Esophagus squamous epithelium (tissue), 5 donors: Measurements from ENCODE around the gene COX7A1. TPM values are rescaled to one million over a fixed set of nuclear protein-coding genes. Genes with fewer than 3 reads are reported as not detected.
"Not testable (repeated sequence)": the region's sequence is repeated elsewhere in the genome, so short reads cannot be mapped to it uniquely, and the experiment has no call there.

Source experiments
- DNase-seq: peaks from one replicate; lab custom pipeline; 2025; lab: John Stamatoyannopoulos, UW
- H3K27ac ChIP-seq, 4 donors: fragments of 200-600 bp; sonication (generic); one replicate each; pipeline ENCODE4 v1.5.1; 2016 to 2019; ENCODE audit warnings: mild to moderate bottlenecking in 1 of 4
- H3K27me3 ChIP-seq, 4 donors: fragments of 200-600 bp; sonication (generic); 1 replicate in 3 of 4; 2 replicates in 1 of 4; pipeline versions ENCODE4 v1.5.1 to v1.6.0; 2017 to 2021; ENCODE audit warnings: antibody characterized with exemption in 1 of 4
- H3K36me3 ChIP-seq, 3 donors: fragments of 200-600 bp; sonication (generic); one replicate each; pipeline ENCODE4 v1.5.1; 2016 to 2019
- H3K4me1 ChIP-seq, 3 donors: fragments of 200-600 bp; sonication (generic); one replicate each; pipeline ENCODE4 v1.5.1; 2017 to 2019
- H3K4me3 ChIP-seq, 4 donors: fragments of 200-600 bp; sonication (generic); 1 replicate in 3 of 4; 2 replicates in 1 of 4; pipeline ENCODE4 v1.5.1; 2016 to 2019; ENCODE audit warnings: mild to moderate bottlenecking in 2 of 4, moderate library complexity in 1 of 4
- H3K9me3 ChIP-seq, 3 donors: fragments of 200-600 bp; sonication (generic); one replicate each; pipeline ENCODE4 v1.5.1; 2016 to 2019
- POLR2A ChIP-seq, 4 donors: fragments of 450-650 bp; IDR thresholded peaks; one replicate each; pipeline ENCODE4 v1.6.1; 2017; ENCODE audit warnings: antibody characterized with exemption in 4 of 4, mild to moderate bottlenecking in 4 of 4, moderate library complexity in 3 of 4
- WGBS, 2 donors: methylation state at CpG; one replicate each; pipeline ENCODE4 v1.1.5; 2018; 5-methylcytosine and 5-hydroxymethylcytosine counted together
- intact Hi-C: fragments of 100-400 bp; cut with DNase I; formaldehyde crosslinking; loops from one replicate; pipeline ENCODE4 v1.15.0; 2022
- total RNA-seq, 4 donors: library from RNA; depleted of rRNA; stranded (reverse); fragments of >200 nt; gene quantifications; one replicate each; pipeline ENCODE4 v1.1.0, GENCODE V29; 2016
- TF ChIP-seq, protein P1 (sequence below), 6 experiments: fragments of 450-650 bp in 4 of 6; fragments of 200-600 bp in 2 of 6; sonication (generic) in 2 of 6; IDR thresholded peaks; one replicate each; pipeline ENCODE4 v1.5.1; 2016 to 2019; ENCODE audit warnings: antibody characterized with exemption in 6 of 6, mild to moderate bottlenecking in 4 of 6, moderate library complexity in 4 of 6
- donor health status: DM: yes; HTN: yes; CAD: no.

COX7A1 gene
- total RNA-seq, result 10 to 100 TPM in 1 of 4 donors, 1 to 10 TPM in 3; 2.0 to 15.8 (median 3.1) TPM

DNA sequence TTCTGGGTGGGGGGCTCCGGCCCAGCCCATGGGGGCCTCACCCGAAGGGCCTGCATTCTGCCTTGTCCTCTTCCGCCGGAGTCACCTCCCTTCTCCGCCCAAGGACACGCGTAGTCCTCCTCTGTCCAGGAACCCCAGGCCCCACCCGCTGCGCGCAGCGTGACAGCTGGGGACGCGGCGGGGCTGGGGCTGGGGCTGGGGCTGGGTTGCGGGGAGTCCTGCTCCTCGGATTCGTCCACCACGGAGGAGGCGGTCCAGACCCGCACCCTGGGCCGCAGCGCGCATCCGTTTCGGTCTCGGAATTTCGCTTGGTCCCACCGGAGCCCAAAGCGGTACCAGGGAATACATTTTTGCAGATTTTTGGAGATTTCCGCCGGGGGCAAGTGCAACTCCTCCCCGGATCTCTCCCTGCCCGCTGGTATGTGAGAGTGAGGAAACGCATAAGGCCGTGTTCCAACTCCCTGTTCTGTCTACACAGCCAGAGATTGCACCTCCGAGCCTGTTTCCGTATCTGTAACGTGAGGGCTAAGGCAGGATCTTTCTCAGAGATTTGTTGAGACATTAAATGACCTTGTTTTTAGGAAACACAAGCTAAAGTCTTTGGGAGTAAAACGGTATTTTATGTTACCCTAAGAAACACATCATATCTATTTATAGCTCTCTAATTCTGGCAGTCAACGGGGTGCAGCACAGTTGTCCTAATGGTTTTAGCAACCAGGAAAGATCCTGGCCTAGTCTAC, at the start of gene COX7A1:
Gene COX7A1 (minus strand): TSS at position 96 of the 740 bp plus-strand sequence. CDS start 40 bp downstream, at position 56.
- no peak for DNase-seq
- intact Hi-C loops, result no loop called here
- peaks cover 11 to 83% (median 29%) of the 10 kb centered on the region in 3 donors for H3K4me1 ChIP-seq
- H3K27me3 ChIP-seq, result no peaks in the 10 kb centered on the region
- 40 to 59% methylated on average over 11 to 19 of the region's 40 CpGs for WGBS, 2 donors
- peak in 1 of 4 donors; percentile 27 for TF ChIP-seq POLR2A (IDR thresholded peaks at IDR 0.05)
- TF ChIP-seq, protein P1, sequence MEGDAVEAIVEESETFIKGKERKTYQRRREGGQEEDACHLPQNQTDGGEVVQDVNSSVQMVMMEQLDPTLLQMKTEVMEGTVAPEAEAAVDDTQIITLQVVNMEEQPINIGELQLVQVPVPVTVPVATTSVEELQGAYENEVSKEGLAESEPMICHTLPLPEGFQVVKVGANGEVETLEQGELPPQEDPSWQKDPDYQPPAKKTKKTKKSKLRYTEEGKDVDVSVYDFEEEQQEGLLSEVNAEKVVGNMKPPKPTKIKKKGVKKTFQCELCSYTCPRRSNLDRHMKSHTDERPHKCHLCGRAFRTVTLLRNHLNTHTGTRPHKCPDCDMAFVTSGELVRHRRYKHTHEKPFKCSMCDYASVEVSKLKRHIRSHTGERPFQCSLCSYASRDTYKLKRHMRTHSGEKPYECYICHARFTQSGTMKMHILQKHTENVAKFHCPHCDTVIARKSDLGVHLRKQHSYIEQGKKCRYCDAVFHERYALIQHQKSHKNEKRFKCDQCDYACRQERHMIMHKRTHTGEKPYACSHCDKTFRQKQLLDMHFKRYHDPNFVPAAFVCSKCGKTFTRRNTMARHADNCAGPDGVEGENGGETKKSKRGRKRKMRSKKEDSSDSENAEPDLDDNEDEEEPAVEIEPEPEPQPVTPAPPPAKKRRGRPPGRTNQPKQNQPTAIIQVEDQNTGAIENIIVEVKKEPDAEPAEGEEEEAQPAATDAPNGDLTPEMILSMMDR (IDR thresholded peaks at IDR 0.05), result no peak
- H3K9me3 ChIP-seq, result no peaks in the 10 kb centered on the region
- peak within 1 kb of the TSS; percentile 87 to 98 (median 92) for H3K27ac ChIP-seq
- H3K36me3 ChIP-seq, result peaks cover 15 to 49% (median 25%) of the 10 kb centered on the region in 3 donors
- peak within 1 kb of the TSS; percentile 37 to 72 (median 51) for H3K4me3 ChIP-seq

DNA sequence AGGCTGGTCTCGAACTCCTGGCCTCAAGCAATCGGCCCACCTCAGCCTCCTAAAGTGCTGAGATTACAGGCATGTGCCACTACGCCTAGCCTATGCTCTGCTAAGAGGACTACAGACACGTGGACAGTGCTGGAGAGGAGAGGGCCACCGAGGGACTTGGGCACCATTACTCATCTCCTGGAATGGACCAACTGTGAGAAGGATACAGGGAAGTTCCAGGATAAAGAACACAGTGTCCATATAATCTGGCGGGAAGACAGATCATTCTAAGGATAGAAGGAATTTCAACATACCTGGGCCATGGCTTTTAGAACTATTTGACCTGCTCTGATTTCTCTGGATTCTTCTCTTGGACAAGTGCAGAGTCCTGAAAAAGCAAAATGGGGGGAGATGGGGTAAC, 49.4 kb upstream of the COX7A1 start:
- DNase-seq, result no peak
- WGBS, 2 donors, result 89 to 93% methylated on average over 2 to 3 of the region's 6 CpGs
- no peak overlapping the region for H3K4me3 ChIP-seq
- no peaks in the 10 kb centered on the region for H3K4me1 ChIP-seq
- H3K36me3 ChIP-seq, result peaks cover 0 to 73% (median 0%) of the 10 kb centered on the region in 3 donors
- H3K9me3 ChIP-seq, result no peaks in the 10 kb centered on the region
- intact Hi-C loops, result no loop called here
- no peak overlapping the region for H3K27ac ChIP-seq
- TF ChIP-seq, protein P1 (IDR thresholded peaks at IDR 0.05), result no peak
- no peaks in the 10 kb centered on the region for H3K27me3 ChIP-seq

DNA sequence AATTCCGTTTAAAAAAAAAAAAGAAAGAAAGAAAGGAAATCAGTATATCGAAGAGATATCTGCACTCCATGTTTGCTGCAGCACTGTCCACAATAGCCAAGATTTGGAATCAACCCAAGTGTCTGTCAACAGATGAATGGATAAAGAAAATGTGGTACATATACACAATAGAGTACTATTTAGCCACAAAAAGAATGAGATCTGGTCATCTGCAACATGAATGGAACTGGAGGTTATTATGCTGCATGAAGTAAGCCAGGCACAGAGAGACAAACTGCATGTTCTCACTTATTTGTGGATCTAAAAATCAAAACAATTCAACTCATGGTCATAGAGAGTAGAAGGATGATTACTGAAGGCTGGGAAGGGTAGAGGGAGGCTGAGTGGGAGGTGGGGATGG, 45.9 kb upstream of the COX7A1 start:
- no peaks in the 10 kb centered on the region for H3K9me3 ChIP-seq
- H3K4me1 ChIP-seq, result no peaks in the 10 kb centered on the region
- no peak overlapping the region for H3K4me3 ChIP-seq
- peaks cover 0 to 69% (median 7%) of the 10 kb centered on the region in 3 donors for H3K36me3 ChIP-seq
- intact Hi-C loops, result no loop called here
- no peak overlapping the region for H3K27ac ChIP-seq
- no peak for DNase-seq
- 75 to 82% methylated on average over 2 of the region's 2 CpGs for WGBS, 2 donors
- no peaks in the 10 kb centered on the region for H3K27me3 ChIP-seq
- TF ChIP-seq POLR2A (IDR thresholded peaks at IDR 0.05), result no peak
- TF ChIP-seq, protein P1 (IDR thresholded peaks at IDR 0.05), result no peak

DNA sequence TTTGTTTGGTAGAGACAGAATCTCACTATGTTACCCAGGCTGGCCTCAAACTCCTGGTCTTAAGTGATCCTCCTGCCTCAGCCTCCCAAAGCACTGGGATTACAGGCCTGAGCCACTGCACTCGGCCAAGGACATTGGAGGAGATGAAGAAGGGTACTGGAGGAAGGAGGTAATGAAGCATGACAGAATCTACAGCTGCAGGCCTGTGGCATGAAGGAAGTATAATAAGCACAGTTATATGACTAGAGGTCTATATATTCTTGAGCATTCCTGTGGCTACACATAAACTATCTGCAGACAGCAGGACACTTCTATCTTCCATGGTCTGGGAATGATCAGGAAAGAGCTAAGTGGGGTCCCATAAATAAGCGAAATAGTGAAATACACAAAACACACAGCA, 44.0 kb upstream of the COX7A1 start:
- no peak for DNase-seq
- 90 to 100% methylated on average over 1 to 2 of the region's 2 CpGs for WGBS, 2 donors
- Histone ChIP-seq H3K27ac (no peak overlapping the region), H3K27me3 (no peaks in the 10 kb centered on the region), H3K36me3 (peaks cover 0 to 63% (median 7%) of the 10 kb centered on the region in 3 donors), H3K4me3 (no peak overlapping the region), H3K4me1 (no peaks in the 10 kb centered on the region), H3K9me3 (no peaks in the 10 kb centered on the region)
- TF ChIP-seq, protein P1 (IDR thresholded peaks at IDR 0.05), result no peak
- no peak for TF ChIP-seq POLR2A (IDR thresholded peaks at IDR 0.05)
- intact Hi-C loops, result no loop called here

DNA sequence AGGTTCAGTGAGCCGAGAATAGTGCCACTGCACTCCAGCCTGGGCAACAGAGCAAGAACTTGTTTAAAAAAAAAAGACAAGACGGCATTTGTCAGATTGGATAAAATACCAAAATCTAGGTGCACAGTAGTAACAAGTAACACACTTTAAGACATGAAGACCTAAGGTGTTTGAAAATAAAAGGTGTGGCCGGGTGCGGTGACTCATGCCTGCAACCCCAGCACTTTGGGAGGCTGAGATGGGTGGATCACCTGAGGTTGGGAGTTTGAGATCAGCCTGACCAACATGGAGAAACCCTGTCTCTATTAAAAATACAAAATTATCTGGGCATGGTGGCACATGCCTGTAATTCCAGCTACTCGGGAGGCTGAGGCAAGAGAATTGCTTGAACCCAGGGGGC, 34.5 kb upstream of the COX7A1 start:
- intact Hi-C loops, H3K4me1 ChIP-seq, DNase-seq, H3K27me3 ChIP-seq, H3K4me3 ChIP-seq, H3K9me3 ChIP-seq, H3K27ac ChIP-seq: not testable (repeated sequence)
- WGBS, 2 donors, result 53 to 91% methylated on average over 5 of the region's 5 CpGs
- peaks cover 0 to 17% (median 5%) of the 10 kb centered on the region in 3 donors for H3K36me3 ChIP-seq
